ENCODE data around the gene LUC7L2. TPM values are rescaled to one million over a fixed set of nuclear protein-coding genes. Genes with fewer than 3 reads are reported as not detected.

Gene LUC7L2
- polyA plus RNA-seq, 1 experiment, result 45.7 TPM

GRCh38 chr7:139436806-139437205 lies 77.1 kb downstream of the LUC7L2 start:
- no peak for DNase-seq (ENCODE audit: low read depth, low spot score)
- no peak overlapping the region for H3K27ac ChIP-seq (ENCODE audit: low read depth, low read length)
- CTCF ChIA-PET, result interaction anchor here (0.6 to 3.8 kb wide), 2 partner anchors 13 to 983 kb away, joined by 3 to 105 read pairs; no protein-coding TSS in a partner anchor
- no peak for TF ChIP-seq CTCF (IDR thresholded peaks at IDR 0.05; ENCODE audit: low read depth, low read length)
- H3K4me3 ChIP-seq (ENCODE audit: low read depth, low read length), result no peak overlapping the region
- H3K9me3 ChIP-seq (ENCODE audit: control insufficient read depth, insufficient read depth, low read length), result no peaks in the 10 kb centered on the region
- H3K27me3 ChIP-seq (ENCODE audit: control insufficient read depth, insufficient read depth, low read length), result no peaks in the 10 kb centered on the region
- POLR2A ChIA-PET, result interaction anchor here (0.6 kb wide), 1 partner anchor 137 kb away, joined by 5 read pairs; no protein-coding TSS in a partner anchor

DNA sequence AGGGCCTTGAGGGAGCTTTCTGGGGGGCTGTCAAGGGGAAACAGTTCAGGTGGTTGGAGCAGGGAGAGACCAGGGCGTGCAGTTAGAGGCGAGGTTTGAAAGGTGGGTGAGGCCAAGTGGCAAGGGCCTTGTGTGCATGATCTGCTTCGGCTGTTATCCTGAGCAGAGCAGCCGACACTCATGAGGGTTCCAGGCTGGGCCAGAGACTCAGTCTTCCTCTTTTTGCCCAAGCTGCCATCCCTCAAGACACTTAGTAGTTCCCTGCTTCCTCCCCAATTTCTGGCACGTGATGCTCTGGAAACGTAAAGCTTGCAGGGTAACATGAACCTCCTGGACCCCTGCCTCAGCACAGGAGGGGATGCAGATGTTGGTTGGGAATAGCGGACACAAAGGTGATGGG lies 79.7 kb downstream of the LUC7L2 start:
- Histone ChIP-seq H3K9me3 (ENCODE audit: control insufficient read depth, insufficient read depth, low read length) (no peaks in the 10 kb centered on the region), H3K27ac (ENCODE audit: low read depth, low read length) (no peak overlapping the region), H3K27me3 (ENCODE audit: control insufficient read depth, insufficient read depth, low read length) (no peaks in the 10 kb centered on the region), H3K4me3 (ENCODE audit: low read depth, low read length) (no peak overlapping the region)
- TF ChIP-seq CTCF (IDR thresholded peaks at IDR 0.05; ENCODE audit: low read depth, low read length), result no peak
- ChIA-PET CTCF (no interaction called here), POLR2A (no interaction called here)
- DNase-seq (ENCODE audit: low read depth, low spot score), result no peak

DNA sequence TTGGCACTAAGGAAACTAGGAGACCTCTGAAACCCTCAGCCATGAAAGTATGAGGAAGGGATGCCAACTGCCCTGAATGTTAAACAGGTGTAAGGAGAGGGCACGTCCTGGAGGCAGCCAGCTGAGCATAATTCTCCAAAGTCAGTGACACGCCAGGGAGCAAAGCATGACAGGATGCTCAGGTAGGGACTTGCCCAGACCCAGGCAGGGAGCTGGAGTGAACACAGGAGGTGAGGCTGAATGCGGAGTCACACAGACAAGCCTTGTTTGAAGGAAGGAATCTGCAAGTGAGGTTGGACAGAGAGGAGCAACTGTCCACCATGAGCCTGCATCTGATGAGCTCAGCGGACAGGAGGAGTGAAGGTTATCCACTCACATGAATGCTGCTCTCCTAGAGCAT lies 82.3 kb downstream of the LUC7L2 start:
- ChIA-PET POLR2A (no interaction called here), CTCF (interaction anchor here (0.6 to 1.5 kb wide), 2 partner anchors 8 to 28 kb away, joined by 3 to 6 read pairs; no protein-coding TSS in a partner anchor)
- DNase-seq (ENCODE audit: low read depth, low spot score), result no peak
- Histone ChIP-seq H3K27ac (ENCODE audit: low read depth, low read length) (no peak overlapping the region), H3K9me3 (ENCODE audit: control insufficient read depth, insufficient read depth, low read length) (no peaks in the 10 kb centered on the region; the same call in 1 of the 2 replicates), H3K27me3 (ENCODE audit: control insufficient read depth, insufficient read depth, low read length) (no peaks in the 10 kb centered on the region), H3K4me3 (ENCODE audit: low read depth, low read length) (no peak overlapping the region)
- TF ChIP-seq CTCF (IDR thresholded peaks at IDR 0.05; ENCODE audit: low read depth, low read length), result no peak

GRCh38 chr7:139446051-139446890 lies 86.6 kb downstream of the LUC7L2 start:
- no peaks in the 10 kb centered on the region for H3K27me3 ChIP-seq (ENCODE audit: control insufficient read depth, insufficient read depth, low read length)
- no peak for TF ChIP-seq CTCF (IDR thresholded peaks at IDR 0.05; ENCODE audit: low read depth, low read length)
- POLR2A ChIA-PET, result no interaction called here
- CTCF ChIA-PET, result interaction anchor here (4.4 kb wide), 1 partner anchor 12 kb away, joined by 33 read pairs; no protein-coding TSS in a partner anchor
- no peak overlapping the region for H3K4me3 ChIP-seq (ENCODE audit: low read depth, low read length)
- DNase-seq (ENCODE audit: low read depth, low spot score), result no peak
- no peak overlapping the region for H3K27ac ChIP-seq (ENCODE audit: low read depth, low read length)
- H3K9me3 ChIP-seq (ENCODE audit: control insufficient read depth, insufficient read depth, low read length), result no peaks in the 10 kb centered on the region; the same call in 1 of the 2 replicates

GRCh38 chr7:139450851-139451250 lies 91.2 kb downstream of the LUC7L2 start:
- no peak for DNase-seq (ENCODE audit: low read depth, low spot score)
- CTCF ChIA-PET, result interaction anchor here (5.3 kb wide), 1 partner anchor 16 kb away, joined by 43 read pairs; no protein-coding TSS in a partner anchor
- Histone ChIP-seq H3K4me3 (ENCODE audit: low read depth, low read length) (no peak overlapping the region), H3K27me3 (ENCODE audit: control insufficient read depth, insufficient read depth, low read length) (no peaks in the 10 kb centered on the region), H3K27ac (ENCODE audit: low read depth, low read length) (no peak overlapping the region), H3K9me3 (ENCODE audit: control insufficient read depth, insufficient read depth, low read length) (no peaks in the 10 kb centered on the region; the same call in 1 of the 2 replicates)
- TF ChIP-seq CTCF (IDR thresholded peaks at IDR 0.05; ENCODE audit: low read depth, low read length), result no peak
- POLR2A ChIA-PET, result no interaction called here
